NB4 (cell line): ENCODE measurements around the gene NEXMIF.

Experiments used
- CTCF ChIP-seq: IDR thresholded peaks from one replicate; pipeline ENCODE4 v1.5.1; 2012; ENCODE audit warnings: low read depth, low read length
- MYC ChIP-seq: IDR thresholded peaks from 2 replicates; pipeline ENCODE4 v1.6.1; 2011; ENCODE audit warnings: low read depth, low read length
- POLR2A ChIP-seq: IDR thresholded peaks from 2 replicates; pipeline ENCODE4 v1.6.1; 2011; ENCODE audit warnings: mild to moderate bottlenecking; ENCODE audit not compliant: insufficient read length; ENCODE audit errors: extremely low read depth
- TF ChIP-seq, protein P1 (sequence below): IDR thresholded peaks from 2 replicates; pipeline ENCODE4 v1.6.1; 2011; ENCODE audit warnings: low read depth, low read length

- TF ChIP-seq CTCF (no peak), POLR2A (no peak), MYC (no peak)
- TF ChIP-seq, protein P1, sequence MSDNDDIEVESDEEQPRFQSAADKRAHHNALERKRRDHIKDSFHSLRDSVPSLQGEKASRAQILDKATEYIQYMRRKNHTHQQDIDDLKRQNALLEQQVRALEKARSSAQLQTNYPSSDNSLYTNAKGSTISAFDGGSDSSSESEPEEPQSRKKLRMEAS: no peak
Measured at GRCh38 chrX:74940414-74940813, 15.2 kb upstream of the NEXMIF start.
